Umbilical cord (tissue), 2 donors: ENCODE results near the gene MAGI1. TPM values are rescaled to one million over a fixed set of nuclear protein-coding genes. Genes with fewer than 3 reads are reported as not detected.
"Not testable (repeated sequence)": the region's sequence is repeated elsewhere in the genome, so short reads cannot be mapped to it uniquely, and the experiment has no call there.

Experiments used
- DNase-seq: peaks from one replicate; pipeline ENCODE4 v3.0.0-alpha.2; 2015; ENCODE audit warnings: low spot score
- total RNA-seq: library from RNA; depleted of rRNA; stranded (reverse); fragments of >200 nt; gene quantifications from one replicate; pipeline ENCODE4 v1.2.3, GENCODE V29; 2014; ENCODE audit warnings: low replicate concordance; ENCODE audit not compliant: insufficient read depth

MAGI1 gene
- total RNA-seq: 34.7 TPM

- peak; percentile 98 for DNase-seq
Observed at GRCh38 chr3:66038726-66039589, at the start of gene MAGI1. Gene MAGI1 (minus strand): TSS chr3:66038918. CDS start chr3:66038308, 610 bp downstream.

GRCh38 chr3:66083784-66084213, 45.1 kb upstream of the MAGI1 start:
- no peak for DNase-seq

DNA sequence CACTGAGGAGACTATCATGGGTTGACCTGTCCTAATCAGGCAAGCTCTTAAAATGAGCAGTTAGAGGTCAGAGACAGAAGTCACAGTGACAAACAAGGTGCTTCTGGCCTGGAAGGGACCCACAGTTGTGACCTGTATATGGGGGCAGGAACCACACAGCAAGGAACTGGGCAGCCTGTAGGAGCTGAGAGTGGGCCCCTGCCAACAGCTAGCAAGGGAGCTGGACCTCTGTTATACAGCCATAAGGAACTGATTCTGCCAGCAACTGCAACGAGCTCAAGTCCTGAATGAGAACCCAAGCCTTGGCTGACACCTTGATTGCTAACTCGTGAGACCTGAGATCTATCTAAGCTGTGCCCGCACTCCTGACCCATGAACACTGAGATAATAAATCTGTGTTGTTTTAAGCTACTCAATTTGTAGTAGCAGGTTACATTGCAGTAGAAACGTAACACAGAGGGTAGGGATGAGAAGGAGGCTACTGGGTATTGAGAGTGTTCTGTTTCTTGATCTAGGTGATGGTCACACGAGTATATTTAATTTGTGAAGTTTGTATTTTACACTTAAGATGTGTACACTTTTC, 44.5 kb upstream of the MAGI1 start:
- DNase-seq: no peak

DNA sequence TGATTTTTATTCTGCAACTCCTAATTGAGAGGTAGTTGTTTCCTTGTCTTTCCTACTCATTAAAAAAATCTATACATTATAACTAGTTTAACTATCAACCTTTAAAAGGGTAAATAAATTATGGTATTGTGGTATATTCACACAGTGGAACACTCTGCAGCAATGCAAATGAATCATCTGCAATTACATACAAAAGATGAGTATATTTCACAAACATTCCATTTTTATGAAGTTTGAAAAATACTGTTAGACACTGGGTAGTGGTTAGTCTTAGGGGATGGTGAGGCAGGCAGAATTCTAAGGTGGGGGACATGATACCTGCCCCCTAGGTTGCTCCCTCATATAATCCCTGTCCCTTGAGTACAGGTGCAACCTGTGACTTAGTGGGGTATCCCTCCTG, 44.0 kb upstream of the MAGI1 start:
- no peak for DNase-seq

GRCh38 chr3:66080167-66080566, 41.4 kb upstream of the MAGI1 start:
- no peak for DNase-seq

DNA sequence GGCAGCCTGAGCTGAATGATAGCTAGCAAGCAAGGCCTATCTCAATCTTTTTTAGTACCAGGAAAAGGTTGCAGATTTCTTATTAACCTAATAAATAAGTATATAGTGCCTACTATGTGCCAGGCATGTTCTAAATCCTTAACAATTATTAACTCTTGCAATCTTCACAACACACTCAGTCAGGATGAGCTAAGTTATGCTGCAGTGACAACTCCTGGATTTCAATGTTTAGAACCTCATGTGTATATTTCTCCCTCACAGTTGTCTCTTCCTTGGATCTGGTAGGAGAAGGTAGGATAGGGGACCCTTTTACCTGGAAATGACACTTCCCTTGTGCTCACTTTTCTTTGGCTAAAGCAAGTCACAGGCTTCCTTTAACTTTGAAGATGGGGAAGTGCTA, 39.3 kb upstream of the MAGI1 start:
- no peak for DNase-seq

DNA sequence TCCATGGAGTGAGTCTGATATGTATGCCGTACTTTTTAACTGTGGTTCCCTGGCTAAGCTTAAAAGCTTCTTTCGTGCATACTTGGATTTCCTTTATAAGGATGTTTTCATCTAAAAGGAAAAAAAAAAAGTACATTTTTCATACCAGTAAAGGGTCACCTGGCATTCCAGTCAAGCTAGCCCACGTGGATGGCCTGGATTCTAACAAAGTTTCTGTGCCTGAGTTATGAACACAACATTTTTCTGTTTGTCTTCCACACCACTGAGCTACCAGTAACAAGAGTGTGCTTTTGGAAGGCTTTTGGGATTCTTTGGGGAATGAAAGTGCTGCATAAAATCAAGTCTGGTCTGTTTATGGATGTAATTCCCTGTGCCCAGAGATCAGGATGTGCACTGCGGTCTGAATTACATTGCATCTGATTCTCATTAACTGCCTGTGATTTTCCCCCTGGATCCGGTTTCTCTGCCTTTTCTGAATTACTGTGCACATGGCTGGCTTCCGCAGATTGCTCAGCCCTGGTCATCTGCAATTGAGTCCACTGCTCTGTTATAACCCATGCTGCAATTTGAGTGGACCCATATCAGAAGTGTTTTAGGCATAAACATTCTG, 38.2 kb upstream of the MAGI1 start:
- DNase-seq: peak; percentile 85

DNA sequence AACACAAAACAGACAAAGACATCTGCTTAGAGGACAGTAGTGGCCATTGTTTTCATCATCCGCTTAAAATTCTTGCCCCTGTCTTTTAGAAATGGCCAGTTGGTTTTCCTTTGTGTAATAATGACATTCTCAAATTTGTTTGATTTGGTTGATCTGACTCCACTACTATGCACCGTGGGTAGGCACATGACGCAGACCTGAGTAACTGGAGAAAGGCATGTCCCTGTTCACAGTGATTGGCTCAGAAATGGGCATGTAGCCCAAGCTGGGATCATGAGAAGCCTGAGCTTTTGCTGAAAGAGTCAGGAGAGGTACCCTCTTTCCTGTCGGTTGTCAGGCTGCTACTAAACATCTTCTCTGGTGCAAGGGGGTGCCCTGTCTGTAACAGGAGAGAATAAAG, 36.6 kb upstream of the MAGI1 start:
- peak; percentile 21 for DNase-seq

GRCh38 chr3:66073464-66074141, 34.9 kb upstream of the MAGI1 start:
- peak; percentile 7 for DNase-seq

- DNase-seq: no peak
Observed at GRCh38 chr3:66068255-66068654, 29.5 kb upstream of the MAGI1 start.

GRCh38 chr3:66066963-66067617, 28.4 kb upstream of the MAGI1 start:
- no peak for DNase-seq

DNA sequence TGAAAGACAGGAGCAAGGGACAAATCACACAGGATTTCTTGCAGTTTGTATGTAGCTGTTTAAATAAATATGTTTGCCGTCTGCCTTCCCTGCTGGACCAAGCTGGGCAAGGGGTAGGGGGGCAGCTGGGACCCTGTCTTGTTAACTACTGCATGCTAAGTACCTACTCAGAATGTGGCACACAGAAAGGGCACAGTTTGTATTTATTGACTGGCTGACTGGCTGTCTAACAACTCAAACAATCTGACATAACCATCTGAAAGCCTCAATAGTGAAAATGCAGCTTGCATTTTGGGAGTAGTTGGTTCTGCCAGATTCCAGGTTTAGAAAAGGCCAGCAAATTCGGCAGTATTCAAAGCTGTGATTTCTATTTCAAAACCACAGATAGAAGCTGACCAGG, 16.6 kb upstream of the MAGI1 start:
- DNase-seq: no peak

- DNase-seq: peak; percentile 9
Observed at GRCh38 chr3:66053550-66054094, 14.9 kb upstream of the MAGI1 start.

DNA sequence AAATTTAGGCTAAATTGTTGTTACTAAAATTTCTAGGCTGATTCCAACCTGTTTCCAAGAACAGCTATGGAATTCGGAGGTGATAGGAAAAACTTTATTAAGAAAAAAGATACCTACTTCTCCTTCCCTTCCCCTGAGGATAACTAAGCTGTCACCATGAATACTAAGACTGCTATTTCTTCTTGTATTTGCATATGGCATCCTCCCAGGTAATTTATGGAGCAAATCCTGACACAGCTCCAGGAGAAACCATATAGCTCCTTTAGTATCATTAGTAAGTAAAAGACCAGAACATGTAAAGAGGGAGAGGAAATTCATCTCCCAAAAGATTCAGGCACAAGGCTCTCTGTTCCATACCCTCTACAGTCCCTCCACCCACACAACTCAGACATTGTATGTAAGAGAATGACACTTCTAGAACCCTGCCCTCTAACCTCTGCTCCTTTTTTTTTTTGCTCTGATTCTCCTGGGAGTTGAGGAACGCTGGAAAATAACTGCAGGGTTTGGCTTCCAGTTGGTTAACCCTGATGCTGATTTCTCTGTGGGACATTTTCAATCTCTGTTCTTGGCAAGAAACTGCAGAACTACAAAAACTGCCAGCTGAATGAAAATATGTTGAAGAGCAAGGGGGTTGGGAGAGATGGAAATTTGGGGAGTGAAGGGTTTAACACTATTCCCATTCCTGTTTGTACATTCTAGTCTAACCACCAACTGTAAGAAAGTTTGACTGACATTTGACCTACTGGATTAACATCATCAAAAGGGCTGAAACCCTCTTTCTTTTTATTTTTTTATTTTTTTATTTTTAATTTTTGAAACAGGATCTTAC, 14.2 kb upstream of the MAGI1 start:
- DNase-seq: peak; percentile 18

GRCh38 chr3:66050821-66051220, 12.1 kb upstream of the MAGI1 start:
- no peak for DNase-seq

- DNase-seq: peak; percentile 66
Observed at GRCh38 chr3:66048051-66048395, 9.3 kb upstream of the MAGI1 start.

DNA sequence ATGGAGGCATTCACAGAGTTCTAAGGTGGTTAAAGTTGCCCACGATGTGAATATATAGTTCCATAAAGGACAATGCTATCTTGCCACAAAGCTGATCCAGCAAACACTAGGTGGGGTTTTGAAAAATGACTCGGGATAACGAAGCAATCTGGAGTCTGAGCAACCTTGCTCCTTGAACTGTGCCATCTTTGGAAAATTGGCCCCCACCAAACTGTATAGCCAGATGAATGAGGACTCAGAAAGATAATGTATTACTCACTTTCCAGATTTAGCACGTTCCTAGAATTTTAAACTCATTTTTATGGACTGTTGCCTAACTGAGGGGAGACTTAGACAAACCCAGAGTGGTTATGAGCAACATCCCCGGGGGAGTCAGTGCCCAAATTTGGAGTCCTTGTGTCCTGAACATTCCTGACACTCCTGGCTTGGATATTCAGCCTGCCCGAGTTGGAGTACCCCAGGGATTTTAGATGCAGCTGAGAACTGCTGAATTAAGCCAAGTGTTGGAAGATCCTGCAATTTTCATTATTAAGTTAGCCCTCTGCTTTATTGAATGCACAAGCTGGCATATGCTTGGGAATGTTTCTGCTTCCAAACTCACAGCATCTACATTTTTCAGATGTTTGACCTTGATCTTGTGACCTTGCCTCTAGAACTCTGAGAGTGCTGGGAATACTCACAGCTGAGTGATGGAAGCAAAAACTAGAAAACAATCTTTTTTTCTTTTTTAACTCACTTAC, 8.8 kb upstream of the MAGI1 start:
- peak; percentile 79 for DNase-seq

DNA sequence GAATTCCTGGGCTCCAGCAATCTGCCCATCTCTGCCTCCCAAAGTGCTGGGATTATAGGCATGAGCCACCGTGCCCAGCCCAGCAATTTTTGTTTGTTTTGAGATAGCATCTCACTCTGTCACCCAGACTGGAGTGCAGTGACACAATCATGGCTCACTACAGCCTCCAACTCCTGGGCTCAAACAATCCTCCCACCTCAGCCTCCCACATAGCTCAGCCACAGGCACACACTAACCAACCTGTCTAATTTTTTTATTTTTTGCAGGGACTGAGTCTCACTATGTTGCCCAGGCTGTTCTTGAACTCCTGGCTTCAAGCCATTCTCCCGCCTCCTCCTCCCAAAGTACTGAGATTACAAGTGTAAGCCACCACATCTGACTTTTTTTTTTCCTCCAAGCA, 7.6 kb upstream of the MAGI1 start:
- not testable (repeated sequence) for DNase-seq

GRCh38 chr3:66041828-66042227, 3.1 kb upstream of the MAGI1 start:
- no peak for DNase-seq

GRCh38 chr3:66041116-66041515, 2.4 kb upstream of the MAGI1 start:
- DNase-seq: no peak
